OCI-LY1 (cell line): ENCODE measurements around the gene KIAA1614.

ENCODE experiments used
- CTCF ChIP-seq: fragments of 200-600 bp; sonication (generic), shearing (Covaris generic); IDR thresholded peaks from 2 replicates; pipeline ENCODE4 v1.5.1; 2017; ENCODE audit warnings: mild to moderate bottlenecking, antibody characterized with exemption, low read length, moderate library complexity, mixed read lengths
- EZH2 ChIP-seq: fragments of 200-600 bp; sonication (generic), shearing (Covaris generic); IDR thresholded peaks from 2 replicates; pipeline ENCODE4 v1.8.0; 2017; ENCODE audit warnings: borderline replicate concordance, mixed run types, mild to moderate bottlenecking, antibody characterized with exemption, low read length, moderate library complexity, mixed read lengths

DNA sequence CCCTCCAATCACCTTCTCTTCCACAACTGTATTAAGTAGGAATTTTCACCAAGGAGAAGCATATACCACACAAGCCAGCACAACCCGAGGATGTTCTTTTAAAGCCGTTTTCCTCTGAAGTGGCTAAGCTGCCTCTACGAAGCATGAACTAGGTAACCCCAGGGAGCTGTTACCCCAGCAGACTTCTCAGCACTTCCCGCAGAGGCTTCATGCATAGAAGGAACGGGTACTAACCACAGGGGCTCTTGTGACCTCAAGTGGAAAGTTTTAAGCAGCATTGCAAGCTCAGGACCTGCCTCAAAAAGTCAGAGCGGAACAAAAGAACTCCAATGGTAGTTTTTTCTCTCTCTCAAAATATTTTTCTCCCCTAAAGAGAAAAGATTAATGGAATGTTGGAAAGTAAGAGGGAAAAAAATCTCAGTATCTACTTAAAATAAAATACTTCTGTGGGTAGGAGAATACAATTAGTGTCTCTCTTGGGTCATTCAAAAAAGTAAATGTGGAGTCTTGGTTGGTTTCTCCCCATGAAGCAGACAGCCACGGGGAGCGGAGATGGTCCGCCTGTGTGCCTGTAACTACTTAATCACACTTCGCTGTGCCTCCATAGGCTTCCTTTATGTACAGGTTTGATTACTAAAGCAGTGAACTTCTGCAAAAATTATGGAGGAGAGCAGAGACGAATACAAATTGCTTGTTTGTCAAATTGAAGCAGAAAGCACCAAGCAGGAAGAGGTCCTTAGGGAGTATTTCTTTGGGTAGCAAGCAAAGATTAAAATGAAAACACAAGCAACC, 69.1 kb downstream of the KIAA1614 start:
- TF ChIP-seq CTCF (no peak), EZH2 (no peak)
